H1 (cell line): Measurements from ENCODE around the gene NELFA. TPM values are rescaled to one million over a fixed set of nuclear protein-coding genes. Genes with fewer than 3 reads are reported as not detected.

Experiments
- E2F6 ChIP-seq: IDR thresholded peaks from 2 replicates; pipeline ENCODE4 v1.6.1; 2012; ENCODE audit warnings: inconsistent platforms
- SIX5 ChIP-seq: IDR thresholded peaks from 2 replicates; pipeline ENCODE4 v1.6.1; 2011; ENCODE audit warnings: mild to moderate bottlenecking, low read depth, low read length
- polyA plus RNA-seq, 7 experiments: library from polyadenylated mRNA; depleted of rRNA in 3 of 7; stranded (reverse) in 5 of 7; unstranded in 2 of 7; fragments of >200 nt in 5 of 7; fragments of 200-250 nt in 2 of 7; gene quantifications; 1 replicate in 5 of 7; 2 replicates in 1 of 7; 4 replicates in 1 of 7; pipeline versions ENCODE4 v1.2.1 to v1.2.3, GENCODE V29; 2011 to 2013; ENCODE audit warnings: missing spikeins in 2 of 7, mixed read lengths in 2 of 7
- total RNA-seq: library from RNA; stranded (reverse); fragmentation: NEBNext Ultra II Directional; extraction: Animal tissue kit (Norgen Biotek cat#: 25700); gene quantifications from 2 replicates; pipeline ENCODE4 v1.2.1, GENCODE V29; 2021

The NELFA gene
- total and polyA plus RNA-seq, 2 of the 8 experiments (the other 6 are each of a cell fraction or from before 2014, with no cell fraction given) = 41.8 to 57.5 TPM

GRCh38 chr4:1987296-1987695 is 21.5 kb downstream of the NELFA start (continued):
- no peak for TF ChIP-seq SIX5
- no peak for TF ChIP-seq E2F6
